ENCODE measurements around the gene GID8. TPM values are rescaled to one million over a fixed set of nuclear protein-coding genes. Genes with fewer than 3 reads are reported as not detected.

Gene GID8
- total and polyA plus RNA-seq, 2 donors (not counting 3 experiments of a cell fraction or from before 2014, with no cell fraction given): 25.3 to 34.6 TPM

GRCh38 chr20:62963614-62964397 lies 25.9 kb downstream of the GID8 start:
- no peak overlapping the region for H3K4me3 ChIP-seq (replicated peaks in 1 of 3; ENCODE audit: insufficient read depth in 1 of 3, low read depth in 1 of 3, low read length in 3 of 3)
- DNase-seq (ENCODE audit: low read depth, low spot score) (no peak), FAIRE-seq (no peak)
- ChIA-PET POLR2A (no interaction called here), CTCF (interaction anchor here (0.7 kb wide), 1 partner anchor 9 kb away, joined by 4 read pairs; no protein-coding TSS in a partner anchor)
- H3K36me3 ChIP-seq (ENCODE audit: control insufficient read depth in 2 of 2, extremely low read depth in 1 of 2, insufficient read depth in 2 of 2, low read length in 2 of 2): peaks cover 5 to 7% of the 10 kb centered on the region in 2 experiments
- BruUV-seq (replicated peaks): no TSS peak
- no peak overlapping the region for H3K4me2 ChIP-seq (ENCODE audit: insufficient read depth, low read length)
- no peaks in the 10 kb centered on the region for H3K4me1 ChIP-seq (ENCODE audit: control insufficient read depth, extremely low read depth, insufficient read depth, low read length)
- H3K27ac ChIP-seq (ENCODE audit: insufficient read depth, low read depth, low read length): no peak overlapping the region
- H3K9me3 ChIP-seq (replicated peaks; ENCODE audit: control insufficient read depth, insufficient read depth, low read length): no peaks in the 10 kb centered on the region
- H2AFZ ChIP-seq (ENCODE audit: low read depth, low read length): no peak overlapping the region
- dilution Hi-C loops (cut with MboI; ENCODE audit: extremely low pct_ligation_motif_present, low sequenced_read_pairs): no loop called here
- no peaks in the 10 kb centered on the region for H3K27me3 ChIP-seq (ENCODE audit: control insufficient read depth in 2 of 2, insufficient read depth in 2 of 2, low read length in 2 of 2)
- no peaks in the 10 kb centered on the region for H4K20me1 ChIP-seq (replicated peaks; ENCODE audit: control insufficient read depth, extremely low read depth, insufficient read depth, low read length)
- no peaks in the 10 kb centered on the region for H3K79me2 ChIP-seq (ENCODE audit: control insufficient read depth, insufficient read depth, low read length)
- H3K9ac ChIP-seq (replicated peaks; ENCODE audit: extremely low read depth, insufficient read depth, low read length): no peak overlapping the region
- H3K9me1 ChIP-seq (replicated peaks; ENCODE audit: control insufficient read depth, extremely low read depth, insufficient read depth, low read length): no peaks in the 10 kb centered on the region
- intact Hi-C loops (cut with micrococcal nuclease): no loop called here
- no peak for TF ChIP-seq EZH2 (IDR thresholded peaks at IDR 0.05; ENCODE audit: borderline replicate concordance, low read depth, low read length, severe bottlenecking)
- TF ChIP-seq MAX (IDR thresholded peaks at IDR 0.05; ENCODE audit: insufficient read depth, insufficient read length): no peak
- TF ChIP-seq POLR2A (IDR thresholded peaks at IDR 0.05; ENCODE audit: low read depth, low read length): no peak
- TF ChIP-seq FOS (IDR thresholded peaks at IDR 0.05; ENCODE audit: borderline replicate concordance, insufficient read depth, low read length): no peak
- no peak for TF ChIP-seq JUN (IDR thresholded peaks at IDR 0.05; ENCODE audit: borderline replicate concordance, insufficient read depth, insufficient read length, low read depth)
- TF ChIP-seq POLR2AphosphoS5 (IDR thresholded peaks at IDR 0.05; ENCODE audit: insufficient read depth, low read depth, low read length): no peak
- TF ChIP-seq CTCF (IDR thresholded peaks at IDR 0.05; ENCODE audit: extremely low read depth in 1 of 2, insufficient read depth in 1 of 2, low read depth in 1 of 2, low read length in 2 of 2): no peak
- no peak for TF ChIP-seq GATA2 (IDR thresholded peaks at IDR 0.05; ENCODE audit: insufficient read depth, insufficient read length, low read depth, low read length)
- TF ChIP-seq MYC (IDR thresholded peaks at IDR 0.05; ENCODE audit: low read depth, low read length): no peak
